H1 (cell line): Measurements from ENCODE around the gene SIN3B. TPM values are rescaled to one million over a fixed set of nuclear protein-coding genes. Genes with fewer than 3 reads are reported as not detected.

Experiments
- CTCF ChIA-PET: fragments of 300-600 bp; sonication (Branson Sonifier 250); formaldehyde crosslinking; loops from one replicate; lab custom pipeline; 2021; ENCODE audit not compliant: partially characterized antibody; lab: Charles Lee
- POLR2A ChIA-PET: fragments of 300-600 bp; sonication (Branson Sonifier 250); formaldehyde crosslinking; loops from one replicate; lab custom pipeline; 2021; ENCODE audit warnings: inconsistent platforms; ENCODE audit not compliant: partially characterized antibody; lab: Charles Lee
- DNase-seq, 2 experiments: peaks; one replicate each; pipeline versions ENCODE4 v3.0.0 to v3.0.0-alpha.2; 2010 to 2022; ENCODE audit warnings: low spot score in 2 of 2, low read depth in 1 of 2, mixed read lengths in 1 of 2
- FAIRE-seq: peaks from 2 replicates; lab custom pipeline; 2011; peaks lifted over from hg19 to GRCh38; lab: Jason Lieb, UNC
- H2AFZ ChIP-seq: 2 replicates; pipeline ENCODE4 v1.8.1; 2012; ENCODE audit warnings: low read length, inconsistent platforms
- H2AK5ac ChIP-seq: 2 replicates; pipeline ENCODE4 v1.6.1; 2013; ENCODE audit warnings: low read depth, low read length
- H2BK120ac ChIP-seq: replicated peaks from 2 replicates; pipeline ENCODE3; 2013; ENCODE audit warnings: low read depth, low read length, inconsistent platforms
- H2BK12ac ChIP-seq: 2 replicates; pipeline ENCODE4 v1.6.1; 2013; ENCODE audit warnings: low read depth, low read length
- H2BK15ac ChIP-seq: 2 replicates; pipeline ENCODE4 v1.6.1; 2013; ENCODE audit warnings: low read length
- H2BK20ac ChIP-seq: 2 replicates; pipeline ENCODE4 v1.6.1; 2013; ENCODE audit warnings: low read length
- H2BK5ac ChIP-seq: 2 replicates; pipeline ENCODE4 v1.6.1; 2013; ENCODE audit warnings: low read depth, low read length
- H3K14ac ChIP-seq: 2 replicates; pipeline ENCODE4 v1.6.1; 2013; ENCODE audit warnings: inconsistent platforms; ENCODE audit not compliant: insufficient read length
- H3K18ac ChIP-seq: 2 replicates; pipeline ENCODE4 v1.6.1; 2013; ENCODE audit warnings: low read length; ENCODE audit errors: extremely low read depth
- H3K23ac ChIP-seq: 2 replicates; pipeline ENCODE4 v1.6.1; 2013; ENCODE audit warnings: inconsistent platforms; ENCODE audit not compliant: insufficient read length
- H3K23me2 ChIP-seq: 2 replicates; pipeline ENCODE4 v1.6.1; 2013; ENCODE audit warnings: low read depth, low read length
- H3K27ac ChIP-seq: 2 replicates; pipeline ENCODE4 v1.6.1; 2011; ENCODE audit warnings: low read depth, low read length, inconsistent platforms
- H3K27me3 ChIP-seq, 4 experiments: replicated peaks in 1 of 4; 1 replicate in 1 of 4; 2 replicates in 3 of 4; pipeline versions ENCODE4 v1.6.1 to v1.8.1; 2011 to 2013; ENCODE audit warnings: low read length in 3 of 4, mild to moderate bottlenecking in 3 of 4, inconsistent platforms in 2 of 4, mixed read lengths in 2 of 4, moderate library complexity in 1 of 4; ENCODE audit not compliant: control insufficient read depth in 3 of 4, insufficient read depth in 3 of 4; ENCODE audit errors: extremely low read depth in 1 of 4
- H3K36me3 ChIP-seq, 4 experiments: 2 replicates each; pipeline versions ENCODE4 v1.6.1 to v1.8.1; 2011 to 2013; ENCODE audit warnings: mild to moderate bottlenecking in 4 of 4, low read length in 3 of 4, moderate library complexity in 2 of 4, control low read depth in 1 of 4, inconsistent platforms in 1 of 4; ENCODE audit not compliant: insufficient read depth in 4 of 4, control insufficient read depth in 2 of 4
- H3K4ac ChIP-seq: replicated peaks from 2 replicates; pipeline ENCODE3; 2013; ENCODE audit warnings: low read length, low read depth, mixed read lengths, inconsistent platforms; ENCODE audit not compliant: insufficient read length
- H3K4me1 ChIP-seq, 4 experiments: replicated peaks in 1 of 4; 1 replicate in 1 of 4; 2 replicates in 3 of 4; pipeline versions ENCODE4 v1.6.1 to v1.8.1; 2011 to 2013; ENCODE audit warnings: low read length in 3 of 4, inconsistent platforms in 2 of 4, mixed read lengths in 1 of 4; ENCODE audit not compliant: insufficient read depth in 4 of 4, control insufficient read depth in 3 of 4
- H3K4me2 ChIP-seq, 2 experiments: 2 replicates each; pipeline versions ENCODE4 v1.6.1 to v1.8.1; 2011 to 2013; ENCODE audit warnings: low read depth in 2 of 2, low read length in 2 of 2, control low read depth in 1 of 2, inconsistent platforms in 1 of 2, mild to moderate bottlenecking in 1 of 2; ENCODE audit not compliant: insufficient read depth in 1 of 2
- H3K4me3 ChIP-seq, 4 experiments: fragments of 200-600, 300-600 bp in 1 of 4; sonication (generic), shearing (Covaris generic), sonication (Bioruptor Twin) in 1 of 4; 2 replicates each; pipeline versions ENCODE4 v1.5.1 to v1.8.1; 2011 to 2016; ENCODE audit warnings: low read length in 4 of 4, low read depth in 3 of 4, control low read depth in 2 of 4, inconsistent platforms in 2 of 4, mild to moderate bottlenecking in 2 of 4, mixed read lengths in 1 of 4, moderate library complexity in 1 of 4; ENCODE audit not compliant: insufficient read depth in 2 of 4; ENCODE audit errors: extremely low read depth in 1 of 4
- H3K56ac ChIP-seq: replicated peaks from 2 replicates; pipeline ENCODE3; 2013; ENCODE audit warnings: low read depth, mild to moderate bottlenecking, mixed read lengths, low read length, inconsistent platforms; ENCODE audit not compliant: insufficient read length
- H3K79me1 ChIP-seq: 2 replicates; pipeline ENCODE4 v1.6.1; 2013; ENCODE audit warnings: low read depth, low read length, control low read depth
- H3K79me2 ChIP-seq, 2 experiments: 2 replicates each; pipeline versions ENCODE4 v1.6.1 to v1.8.1; 2012 to 2013; ENCODE audit warnings: low read length in 2 of 2, mild to moderate bottlenecking in 2 of 2, inconsistent platforms in 1 of 2; ENCODE audit not compliant: insufficient read depth in 2 of 2, control insufficient read depth in 1 of 2
- H3K9ac ChIP-seq, 4 experiments: replicated peaks in 1 of 4; 1 replicate in 1 of 4; 2 replicates in 3 of 4; pipeline versions ENCODE4 v1.6.1 to v1.8.1; 2011 to 2013; ENCODE audit warnings: low read depth in 3 of 4, low read length in 3 of 4, control low read depth in 2 of 4, mild to moderate bottlenecking in 2 of 4, moderate library complexity in 2 of 4, inconsistent platforms in 1 of 4; ENCODE audit errors: extremely low read depth in 1 of 4
- H3K9me3 ChIP-seq, 2 experiments: 2 replicates each; pipeline versions ENCODE4 v1.6.1 to v1.8.1; 2012 to 2013; ENCODE audit warnings: mild to moderate bottlenecking in 2 of 2, moderate library complexity in 2 of 2, control low read depth in 1 of 2, inconsistent platforms in 1 of 2, low read depth in 1 of 2, low read length in 1 of 2, mixed read lengths in 1 of 2; ENCODE audit not compliant: insufficient read depth in 2 of 2
- H4K20me1 ChIP-seq, 2 experiments: replicated peaks in 1 of 2; 2 replicates each; pipeline versions ENCODE3 to v1.8.1; 2011 to 2013; ENCODE audit warnings: inconsistent platforms in 2 of 2, low read length in 2 of 2, mild to moderate bottlenecking in 1 of 2; ENCODE audit not compliant: insufficient read depth in 2 of 2, control insufficient read depth in 1 of 2
- H4K5ac ChIP-seq: 2 replicates; pipeline ENCODE4 v1.6.1; 2013; ENCODE audit warnings: low read length, low read depth, mixed read lengths, inconsistent platforms; ENCODE audit not compliant: insufficient read length
- H4K8ac ChIP-seq: 2 replicates; pipeline ENCODE4 v1.8.0; 2013; ENCODE audit warnings: mild to moderate bottlenecking, moderate library complexity, low read length, inconsistent platforms; ENCODE audit not compliant: insufficient read depth; ENCODE audit errors: extremely low read depth
- H4K91ac ChIP-seq: replicated peaks from 2 replicates; pipeline ENCODE3; 2013; ENCODE audit warnings: low read length, mixed read lengths, inconsistent platforms; ENCODE audit not compliant: insufficient read length
- ASH2L ChIP-seq: fragments of 200-600, 300-600 bp; sonication (generic); IDR thresholded peaks from one replicate; pipeline ENCODE4 v1.7.1; 2017; ENCODE audit warnings: low read length
- E2F6 ChIP-seq: IDR thresholded peaks from 2 replicates; pipeline ENCODE4 v1.6.1; 2012; ENCODE audit warnings: inconsistent platforms
- FOSL1 ChIP-seq: IDR thresholded peaks from 2 replicates; pipeline ENCODE4 v1.6.1; 2011; ENCODE audit warnings: mild to moderate bottlenecking, low read depth, low read length, moderate library complexity; ENCODE audit not compliant: insufficient read depth
- GTF2F1 ChIP-seq: IDR thresholded peaks from 2 replicates; pipeline ENCODE4 v1.6.1; 2012; ENCODE audit warnings: low read depth, low read length, improper control_type of control experiment, borderline replicate concordance
- KDM5A ChIP-seq: fragments of 200-600 bp; IDR thresholded peaks from 2 replicates; pipeline ENCODE4 v1.7.1; 2012; ENCODE audit warnings: mild to moderate bottlenecking, low read length, inconsistent platforms, mixed read lengths
- SIN3A ChIP-seq, 2 experiments: IDR thresholded peaks in 1 of 2; conservative IDR thresholded peaks in 1 of 2; 2 replicates each; pipeline ENCODE4 v1.6.1; 2011 to 2012; ENCODE audit warnings: low read length in 2 of 2, improper control_type of control experiment in 1 of 2, low read depth in 1 of 2, mild to moderate bottlenecking in 1 of 2
- SIX5 ChIP-seq: IDR thresholded peaks from 2 replicates; pipeline ENCODE4 v1.6.1; 2011; ENCODE audit warnings: mild to moderate bottlenecking, low read depth, low read length
- SUZ12 ChIP-seq: fragments of 200-600 bp; sonication (generic); IDR thresholded peaks from 2 replicates; pipeline ENCODE4 v1.6.1; 2012; ENCODE audit warnings: mild to moderate bottlenecking, inconsistent platforms, low read length, moderate library complexity, mixed read lengths
- TAF7 ChIP-seq: optimal IDR thresholded peaks from 2 replicates; pipeline ENCODE3; 2011; ENCODE audit warnings: low read depth, mild to moderate bottlenecking, inconsistent platforms, low read length, moderate library complexity, borderline replicate concordance
- WGBS, 2 experiments: shearing (Covaris generic) in 1 of 2; methylation state at CpG; one replicate each; pipeline versions ENCODE4 v1.1.6 to v1.1.7; 2013 to 2015; ENCODE audit warnings: low lambda C conversion rate in 2 of 2, mixed read lengths in 2 of 2, inconsistent platforms in 1 of 2, low coverage in 1 of 2, missing lambda C conversion rate in 1 of 2; ENCODE audit not compliant: insufficient replicate concordance in 2 of 2, insufficient coverage in 1 of 2, insufficient read length in 1 of 2; ENCODE audit errors: extremely low coverage in 1 of 2, missing lambda C conversion rate in 1 of 2; 5-methylcytosine and 5-hydroxymethylcytosine counted together
- polyA plus RNA-seq, 7 experiments: library from polyadenylated mRNA; depleted of rRNA in 3 of 7; stranded (reverse) in 5 of 7; unstranded in 2 of 7; fragments of >200 nt in 5 of 7; fragments of 200-250 nt in 2 of 7; gene quantifications; 1 replicate in 5 of 7; 2 replicates in 1 of 7; 4 replicates in 1 of 7; pipeline versions ENCODE4 v1.2.1 to v1.2.3, GENCODE V29; 2011 to 2013; ENCODE audit warnings: missing spikeins in 2 of 7, mixed read lengths in 2 of 7
- total RNA-seq: library from RNA; stranded (reverse); fragmentation: NEBNext Ultra II Directional; extraction: Animal tissue kit (Norgen Biotek cat#: 25700); gene quantifications from 2 replicates; pipeline ENCODE4 v1.2.1, GENCODE V29; 2021

SIN3B gene
- total and polyA plus RNA-seq, 2 of the 8 experiments (the other 6 are each of a cell fraction or from before 2014, with no cell fraction given) = 29.5 to 71.1 TPM

- Histone ChIP-seq H2AK5ac (no peak overlapping the region), H4K91ac (no peak overlapping the region), H3K56ac (no peak overlapping the region), H3K14ac (no peak overlapping the region), H2BK5ac (no peak overlapping the region), H3K4me3 (no peak overlapping the region), H3K4me1 (no peaks in the 10 kb centered on the region; a peak in 2 of 7 replicates), H3K36me3 (peaks cover 20 to 59% (median 48%) of the 10 kb centered on the region in 4 experiments), H2AFZ (no peak overlapping the region), H3K27ac (0 out of 2 replicates have a peak overlapping the region, but pooled peaks have one; percentile 40), H3K79me2 (peaks cover 0 to 16% of the 10 kb centered on the region in 2 experiments; a peak in 2 of 4 replicates), H3K9ac (no peak overlapping the region), H4K5ac (no peak overlapping the region), H2BK20ac (no peak overlapping the region), H3K23me2 (peaks cover 6% of the 10 kb centered on the region; the same call in 1 of the 2 replicates), H3K23ac (no peak overlapping the region), H2BK120ac (no peak overlapping the region), H4K20me1 (peaks cover 0 to 11% of the 10 kb centered on the region in 2 experiments), H3K18ac (no peak overlapping the region), H3K9me3 (no peaks in the 10 kb centered on the region), H3K79me1 (peaks cover 13% of the 10 kb centered on the region; the same call in 1 of the 2 replicates), H2BK12ac (peak overlapping the region; percentile 39; the same call in 1 of the 2 replicates), H2BK15ac (no peak overlapping the region), H4K8ac (no peak overlapping the region), H3K27me3 (no peaks in the 10 kb centered on the region), H3K4ac (no peak overlapping the region), H3K4me2 (no peak overlapping the region)
- FAIRE-seq (peak; percentile 95), DNase-seq (no peak)
- TF ChIP-seq GTF2F1 (no peak), E2F6 (no peak), TAF7 (no peak), SIN3A (conservative IDR thresholded peaks at IDR 0.05 in 1 of 2, IDR thresholded peaks at IDR 0.05 in 1 of 2; ENCODE audit: low read depth in 1 of 2, low read length in 2 of 2) (no peak), FOSL1 (no peak), KDM5A (no peak), ASH2L (no peak), SIX5 (no peak), SUZ12 (no peak)
- ChIA-PET POLR2A (interaction anchor here (0.5 to 1.0 kb wide), 3 partner anchors 9 to 214 kb away, joined by 3 read pairs; partner anchors contain the start of gene SMIM7), CTCF (interaction anchor here (1.2 kb wide), 1 partner anchor 160 kb away, joined by 3 read pairs; no protein-coding TSS in a partner anchor)
- 100% methylated on average over 1 of the region's 1 CpG; no CpG with 5 or more reads in 1 of the 2 experiments for WGBS, 2 experiments
Measured at GRCh38 chr19:16874250-16874977, 45.2 kb downstream of the SIN3B start.
